ENCODE results near the gene TFPI.
A peak's percentile ranks its signal among the peaks of the same experiment; 100 is the strongest.

Gene TFPI

DNA sequence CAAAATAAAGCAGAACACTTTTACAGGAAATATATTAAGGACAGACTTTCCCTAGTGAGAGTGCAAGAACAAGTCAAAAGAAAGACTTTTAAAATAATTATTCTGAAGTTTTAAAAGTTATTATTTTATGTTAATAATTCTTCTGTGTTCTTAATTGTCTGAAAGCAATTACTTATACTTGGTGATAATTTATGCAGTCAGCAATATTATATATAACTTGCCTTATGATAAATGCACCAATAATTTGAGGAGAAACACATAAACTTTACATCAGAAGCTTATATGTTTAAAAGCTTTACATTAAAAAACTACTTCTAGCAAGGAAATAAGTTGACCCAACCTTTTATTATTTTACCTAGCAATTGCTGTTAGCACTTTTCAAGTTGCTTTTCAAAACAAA is 102.7 kb downstream of the TFPI start:
- H2BK15ac ChIP-seq (ENCODE audit: low read depth, poor library complexity, severe bottlenecking): no peak overlapping the region
- no peak overlapping the region for H3K14ac ChIP-seq (ENCODE audit: low read length in 2 of 2)
- H3K9ac ChIP-seq (ENCODE audit: low read length): no peak overlapping the region
- H2BK120ac ChIP-seq (ENCODE audit: low read depth, low read length): no peak overlapping the region
- DNase-seq: no peak
- no peak overlapping the region for H2BK5ac ChIP-seq (ENCODE audit: low read depth, low read length, poor library complexity, severe bottlenecking)
- H4K8ac ChIP-seq (ENCODE audit: low read length): no peak overlapping the region
- H3K36me3 ChIP-seq (ENCODE audit: control insufficient read depth in 1 of 2, insufficient read depth in 2 of 2, low read depth in 1 of 2, low read length in 2 of 2): no peaks in the 10 kb centered on the region
- H2BK12ac ChIP-seq (ENCODE audit: low read length in 2 of 2): no peak overlapping the region
- H3K4me3 ChIP-seq (ENCODE audit: insufficient read depth in 1 of 2, low read depth in 1 of 2, low read length in 2 of 2): no peak overlapping the region
- H3K9me3 ChIP-seq (ENCODE audit: control insufficient read depth, low read length): no peaks in the 10 kb centered on the region
- no peaks in the 10 kb centered on the region for H3K27me3 ChIP-seq (ENCODE audit: control insufficient read depth in 1 of 2, insufficient read depth in 1 of 2, low read length in 2 of 2)
- H3K79me1 ChIP-seq (replicated peaks; ENCODE audit: low read length, poor library complexity, severe bottlenecking): no peaks in the 10 kb centered on the region
- no peak overlapping the region for H2AK5ac ChIP-seq (ENCODE audit: low read length, severe bottlenecking)
- no peak overlapping the region for H3K18ac ChIP-seq (ENCODE audit: low read depth in 1 of 2, low read length in 2 of 2)
- no peak overlapping the region for H3K23ac ChIP-seq (ENCODE audit: low read length in 2 of 2)
- no peaks in the 10 kb centered on the region for H3K4me1 ChIP-seq (ENCODE audit: control insufficient read depth, insufficient read depth, low read depth, low read length)
- H2AFZ ChIP-seq (ENCODE audit: low read depth, low read length): no peak overlapping the region
- no peak overlapping the region for H3K27ac ChIP-seq (ENCODE audit: low read length, poor library complexity, severe bottlenecking)
- H4K91ac ChIP-seq (ENCODE audit: low read length): no peak overlapping the region
- no peak overlapping the region for H3K4me2 ChIP-seq (ENCODE audit: low read length, poor library complexity, severe bottlenecking)
- no peak overlapping the region for H3K4ac ChIP-seq (ENCODE audit: low read depth in 1 of 2, low read length in 2 of 2)

DNA sequence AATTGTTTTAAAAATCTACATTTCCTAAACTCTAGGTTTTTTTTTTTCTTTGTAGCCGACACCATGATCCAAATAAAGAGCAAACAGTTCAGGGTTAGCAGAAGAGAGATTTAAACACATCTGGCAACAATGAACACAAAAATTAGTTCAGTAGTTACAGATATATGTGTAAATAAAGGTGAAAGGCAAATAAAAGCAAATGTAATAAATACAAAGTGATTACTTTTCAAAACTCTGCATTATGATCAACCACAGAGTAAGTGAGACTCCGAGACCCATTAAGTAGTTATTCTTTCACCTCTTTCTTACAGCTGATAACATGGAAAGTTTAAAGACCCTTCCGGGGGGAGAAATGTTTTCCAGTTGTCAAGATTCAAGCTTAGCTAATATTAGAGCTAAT is 106.9 kb downstream of the TFPI start:
- Histone ChIP-seq H3K27me3 (ENCODE audit: control insufficient read depth in 1 of 2, insufficient read depth in 1 of 2, low read length in 2 of 2) (no peaks in the 10 kb centered on the region), H4K91ac (ENCODE audit: low read length) (no peak overlapping the region), H3K18ac (ENCODE audit: low read depth in 1 of 2, low read length in 2 of 2) (no peak overlapping the region), H2BK120ac (ENCODE audit: low read depth, low read length) (no peak overlapping the region), H3K4me3 (ENCODE audit: insufficient read depth in 1 of 2, low read depth in 1 of 2, low read length in 2 of 2) (no peak overlapping the region), H3K27ac (ENCODE audit: low read length, poor library complexity, severe bottlenecking) (no peak overlapping the region), H2AFZ (ENCODE audit: low read depth, low read length) (no peak overlapping the region), H3K9ac (ENCODE audit: low read length) (peak overlapping the region; percentile 40), H3K4me2 (ENCODE audit: low read length, poor library complexity, severe bottlenecking) (peak overlapping the region; percentile 65), H3K14ac (ENCODE audit: low read length in 2 of 2) (no peak overlapping the region), H2BK12ac (ENCODE audit: low read length in 2 of 2) (no peak overlapping the region), H3K4me1 (ENCODE audit: control insufficient read depth, insufficient read depth, low read depth, low read length) (no peaks in the 10 kb centered on the region), H3K36me3 (ENCODE audit: control insufficient read depth in 1 of 2, insufficient read depth in 2 of 2, low read depth in 1 of 2, low read length in 2 of 2) (no peaks in the 10 kb centered on the region), H2AK5ac (ENCODE audit: low read length, severe bottlenecking) (no peak overlapping the region), H2BK15ac (ENCODE audit: low read depth, poor library complexity, severe bottlenecking) (no peak overlapping the region), H3K9me3 (ENCODE audit: control insufficient read depth, low read length) (no peaks in the 10 kb centered on the region), H4K8ac (ENCODE audit: low read length) (no peak overlapping the region), H3K23ac (ENCODE audit: low read length in 2 of 2) (no peak overlapping the region), H2BK5ac (ENCODE audit: low read depth, low read length, poor library complexity, severe bottlenecking) (no peak overlapping the region), H3K4ac (ENCODE audit: low read depth in 1 of 2, low read length in 2 of 2) (no peak overlapping the region), H3K79me1 (replicated peaks; ENCODE audit: low read length, poor library complexity, severe bottlenecking) (no peaks in the 10 kb centered on the region)
- DNase-seq: no peak
- no CpG with 5 or more reads among the region's 3 CpGs for WGBS

DNA sequence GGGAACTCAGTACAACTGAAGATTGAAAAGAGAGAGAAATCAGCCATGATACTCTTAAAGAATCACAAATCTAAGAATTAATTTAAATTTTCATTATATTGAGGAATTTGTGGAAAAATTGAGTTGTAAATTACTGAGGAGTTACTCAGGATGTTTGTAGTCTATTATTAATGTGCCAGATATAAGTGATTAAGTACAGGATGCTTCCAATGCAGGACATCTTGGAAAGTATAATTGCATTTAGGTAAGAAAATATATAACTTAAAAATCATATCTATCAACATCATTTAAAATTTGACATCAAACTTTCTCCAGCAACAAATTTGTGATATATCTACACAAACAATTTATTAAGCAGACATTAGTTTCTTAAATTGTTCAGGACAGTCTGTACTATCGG is 107.5 kb downstream of the TFPI start:
- DNase-seq: no peak
- no peak overlapping the region for H3K14ac ChIP-seq (ENCODE audit: low read length in 2 of 2)
- no peak overlapping the region for H2BK12ac ChIP-seq (ENCODE audit: low read length in 2 of 2)
- no CpG with 5 or more reads among the region's 1 CpG for WGBS
- peak overlapping the region; percentile 40 for H3K9ac ChIP-seq (ENCODE audit: low read length)
- no peak overlapping the region for H3K4me3 ChIP-seq (ENCODE audit: insufficient read depth in 1 of 2, low read depth in 1 of 2, low read length in 2 of 2)
- H4K8ac ChIP-seq (ENCODE audit: low read length): no peak overlapping the region
- H3K9me3 ChIP-seq (ENCODE audit: control insufficient read depth, low read length): no peaks in the 10 kb centered on the region
- no peak overlapping the region for H3K23ac ChIP-seq (ENCODE audit: low read length in 2 of 2)
- no peak overlapping the region for H2AK5ac ChIP-seq (ENCODE audit: low read length, severe bottlenecking)
- no peaks in the 10 kb centered on the region for H3K36me3 ChIP-seq (ENCODE audit: control insufficient read depth in 1 of 2, insufficient read depth in 2 of 2, low read depth in 1 of 2, low read length in 2 of 2)
- no peak overlapping the region for H3K4me2 ChIP-seq (ENCODE audit: low read length, poor library complexity, severe bottlenecking)
- no peak overlapping the region for H3K27ac ChIP-seq (ENCODE audit: low read length, poor library complexity, severe bottlenecking)
- no peak overlapping the region for H2AFZ ChIP-seq (ENCODE audit: low read depth, low read length)
- H2BK120ac ChIP-seq (ENCODE audit: low read depth, low read length): no peak overlapping the region
- H2BK15ac ChIP-seq (ENCODE audit: low read depth, poor library complexity, severe bottlenecking): no peak overlapping the region
- no peak overlapping the region for H4K91ac ChIP-seq (ENCODE audit: low read length)
- H3K4me1 ChIP-seq (ENCODE audit: control insufficient read depth, insufficient read depth, low read depth, low read length): no peaks in the 10 kb centered on the region
- no peaks in the 10 kb centered on the region for H3K27me3 ChIP-seq (ENCODE audit: control insufficient read depth in 1 of 2, insufficient read depth in 1 of 2, low read length in 2 of 2)
- H3K4ac ChIP-seq (ENCODE audit: low read depth in 1 of 2, low read length in 2 of 2): no peak overlapping the region
- H2BK5ac ChIP-seq (ENCODE audit: low read depth, low read length, poor library complexity, severe bottlenecking): no peak overlapping the region
- peaks cover under 1% of the 10 kb centered on the region for H3K79me1 ChIP-seq (replicated peaks; ENCODE audit: low read length, poor library complexity, severe bottlenecking)
- no peak overlapping the region for H3K18ac ChIP-seq (ENCODE audit: low read depth in 1 of 2, low read length in 2 of 2)

DNA sequence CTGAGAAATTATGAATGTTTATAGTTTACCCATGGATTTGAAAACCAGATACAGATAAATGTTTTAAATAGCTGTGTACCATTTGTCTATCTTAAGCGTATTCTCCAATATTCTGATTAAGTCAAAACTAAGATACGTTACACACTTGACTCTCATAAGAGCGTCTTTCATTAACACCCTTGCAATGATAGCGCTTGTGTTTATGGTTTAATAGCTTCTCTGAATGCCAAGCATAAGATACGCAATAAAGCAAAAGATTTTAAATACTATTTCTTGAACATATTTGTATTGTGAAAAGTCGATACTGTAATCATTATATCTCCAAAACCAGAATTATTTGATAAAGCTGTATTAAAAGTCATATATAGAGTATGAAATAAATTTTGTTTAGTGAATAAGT is 109.2 kb downstream of the TFPI start:
- H2BK5ac ChIP-seq (ENCODE audit: low read depth, low read length, poor library complexity, severe bottlenecking): no peak overlapping the region
- DNase-seq: no peak
- H3K9me3 ChIP-seq (ENCODE audit: control insufficient read depth, low read length): no peaks in the 10 kb centered on the region
- no peak overlapping the region for H2BK12ac ChIP-seq (ENCODE audit: low read length in 2 of 2)
- H3K18ac ChIP-seq (ENCODE audit: low read depth in 1 of 2, low read length in 2 of 2): no peak overlapping the region
- no peak overlapping the region for H2BK120ac ChIP-seq (ENCODE audit: low read depth, low read length)
- no peak overlapping the region for H3K4ac ChIP-seq (ENCODE audit: low read depth in 1 of 2, low read length in 2 of 2)
- H3K27me3 ChIP-seq (ENCODE audit: control insufficient read depth in 1 of 2, insufficient read depth in 1 of 2, low read length in 2 of 2): no peaks in the 10 kb centered on the region
- no peaks in the 10 kb centered on the region for H3K4me1 ChIP-seq (ENCODE audit: control insufficient read depth, insufficient read depth, low read depth, low read length)
- H2BK15ac ChIP-seq (ENCODE audit: low read depth, poor library complexity, severe bottlenecking): no peak overlapping the region
- H3K36me3 ChIP-seq (ENCODE audit: control insufficient read depth in 1 of 2, insufficient read depth in 2 of 2, low read depth in 1 of 2, low read length in 2 of 2): no peaks in the 10 kb centered on the region
- no peak overlapping the region for H3K9ac ChIP-seq (ENCODE audit: low read length)
- H2AFZ ChIP-seq (ENCODE audit: low read depth, low read length): no peak overlapping the region
- WGBS: 75% methylated on average over 3 of the region's 6 CpGs
- no peak overlapping the region for H3K27ac ChIP-seq (ENCODE audit: low read length, poor library complexity, severe bottlenecking)
- H2AK5ac ChIP-seq (ENCODE audit: low read length, severe bottlenecking): no peak overlapping the region
- H3K23ac ChIP-seq (ENCODE audit: low read length in 2 of 2): no peak overlapping the region
- peaks cover 2% of the 10 kb centered on the region for H3K79me1 ChIP-seq (replicated peaks; ENCODE audit: low read length, poor library complexity, severe bottlenecking)
- no peak overlapping the region for H3K4me2 ChIP-seq (ENCODE audit: low read length, poor library complexity, severe bottlenecking)
- H3K4me3 ChIP-seq (ENCODE audit: insufficient read depth in 1 of 2, low read depth in 1 of 2, low read length in 2 of 2): no peak overlapping the region
- H4K8ac ChIP-seq (ENCODE audit: low read length): no peak overlapping the region
- no peak overlapping the region for H3K14ac ChIP-seq (ENCODE audit: low read length in 2 of 2)
- H4K91ac ChIP-seq (ENCODE audit: low read length): no peak overlapping the region
